BE2C (cell line): ENCODE data around the gene LEKR1.

Experiments used
- DNase-seq: peaks from one replicate; pipeline ENCODE4 v3.0.0-alpha.2; 2020
- H3K27me3 ChIP-seq: fragments of 250-450 bp; sonication (Bioruptor Pico); 2 replicates; pipeline ENCODE4 v1.5.1; 2020; ENCODE audit warnings: mild to moderate bottlenecking
- H3K36me3 ChIP-seq: fragments of 250-450 bp; sonication (Bioruptor Pico); 2 replicates; pipeline ENCODE4 v1.5.1; 2020; ENCODE audit warnings: mild to moderate bottlenecking
- H3K4me1 ChIP-seq: fragments of 250-450 bp; sonication (Bioruptor Pico); 2 replicates; pipeline ENCODE4 v1.5.1; 2020
- H3K4me3 ChIP-seq: 2 replicates; pipeline ENCODE4 v1.5.1; 2011; ENCODE audit warnings: low read depth, low read length
- H3K9me3 ChIP-seq: fragments of 250-450 bp; sonication (Bioruptor Pico); 2 replicates; pipeline ENCODE4 v1.5.1; 2020
- TF ChIP-seq, protein P1 (sequence below): IDR thresholded peaks from 2 replicates; pipeline ENCODE4 v1.5.1; 2012; ENCODE audit warnings: mild to moderate bottlenecking, low read depth, low read length

The LEKR1 gene

DNA sequence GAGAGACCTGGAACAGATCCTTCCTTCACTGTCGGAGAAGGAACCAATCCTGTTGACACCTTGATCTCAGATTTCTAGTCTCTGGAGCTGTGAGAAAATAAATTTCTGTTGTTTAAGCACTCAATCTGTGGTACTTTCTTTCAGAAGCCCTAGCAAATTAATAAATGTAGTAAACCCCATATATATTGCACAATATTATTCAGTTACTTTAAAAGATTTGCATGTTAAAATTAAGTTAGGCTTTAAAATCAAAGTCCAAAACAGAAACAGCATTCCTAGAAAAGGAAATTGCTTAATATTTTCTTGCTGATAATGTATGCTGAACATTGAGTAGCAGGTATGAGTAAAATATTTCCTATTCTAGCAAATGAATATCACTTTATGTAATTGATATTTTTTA lies 113.2 kb downstream of the LEKR1 start:
- DNase-seq = no peak
- Histone ChIP-seq H3K9me3 (no peaks in the 10 kb centered on the region), H3K4me3 (no peak overlapping the region), H3K36me3 (no peaks in the 10 kb centered on the region), H3K4me1 (no peaks in the 10 kb centered on the region), H3K27me3 (peaks cover 2% of the 10 kb centered on the region; the same call in 1 of the 2 replicates)
- TF ChIP-seq, protein P1, sequence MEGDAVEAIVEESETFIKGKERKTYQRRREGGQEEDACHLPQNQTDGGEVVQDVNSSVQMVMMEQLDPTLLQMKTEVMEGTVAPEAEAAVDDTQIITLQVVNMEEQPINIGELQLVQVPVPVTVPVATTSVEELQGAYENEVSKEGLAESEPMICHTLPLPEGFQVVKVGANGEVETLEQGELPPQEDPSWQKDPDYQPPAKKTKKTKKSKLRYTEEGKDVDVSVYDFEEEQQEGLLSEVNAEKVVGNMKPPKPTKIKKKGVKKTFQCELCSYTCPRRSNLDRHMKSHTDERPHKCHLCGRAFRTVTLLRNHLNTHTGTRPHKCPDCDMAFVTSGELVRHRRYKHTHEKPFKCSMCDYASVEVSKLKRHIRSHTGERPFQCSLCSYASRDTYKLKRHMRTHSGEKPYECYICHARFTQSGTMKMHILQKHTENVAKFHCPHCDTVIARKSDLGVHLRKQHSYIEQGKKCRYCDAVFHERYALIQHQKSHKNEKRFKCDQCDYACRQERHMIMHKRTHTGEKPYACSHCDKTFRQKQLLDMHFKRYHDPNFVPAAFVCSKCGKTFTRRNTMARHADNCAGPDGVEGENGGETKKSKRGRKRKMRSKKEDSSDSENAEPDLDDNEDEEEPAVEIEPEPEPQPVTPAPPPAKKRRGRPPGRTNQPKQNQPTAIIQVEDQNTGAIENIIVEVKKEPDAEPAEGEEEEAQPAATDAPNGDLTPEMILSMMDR = no peak

DNA sequence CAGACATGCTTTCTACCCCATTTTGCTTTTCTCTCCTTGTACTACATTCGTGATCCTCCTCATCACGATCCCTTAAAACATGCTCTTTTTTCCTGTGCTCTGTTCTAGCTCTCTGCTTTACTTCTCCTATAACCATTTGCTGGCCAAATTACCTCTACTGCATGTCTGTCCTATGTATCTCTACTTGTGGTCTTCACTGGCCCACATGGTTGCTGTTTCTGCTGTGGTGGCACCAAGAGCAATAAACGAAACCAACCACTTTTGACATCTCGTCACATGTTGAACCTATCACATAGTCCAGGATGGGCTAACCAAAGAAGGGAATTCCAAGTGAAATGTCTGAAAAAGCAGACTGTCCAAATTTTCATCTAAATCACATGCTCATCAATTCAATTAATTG lies 115.2 kb downstream of the LEKR1 start:
- Histone ChIP-seq H3K27me3 (peaks cover 2% of the 10 kb centered on the region; the same call in 1 of the 2 replicates), H3K4me3 (no peak overlapping the region), H3K36me3 (no peaks in the 10 kb centered on the region), H3K4me1 (no peaks in the 10 kb centered on the region), H3K9me3 (no peaks in the 10 kb centered on the region)
- no peak for DNase-seq
- TF ChIP-seq, protein P1 = no peak

DNA sequence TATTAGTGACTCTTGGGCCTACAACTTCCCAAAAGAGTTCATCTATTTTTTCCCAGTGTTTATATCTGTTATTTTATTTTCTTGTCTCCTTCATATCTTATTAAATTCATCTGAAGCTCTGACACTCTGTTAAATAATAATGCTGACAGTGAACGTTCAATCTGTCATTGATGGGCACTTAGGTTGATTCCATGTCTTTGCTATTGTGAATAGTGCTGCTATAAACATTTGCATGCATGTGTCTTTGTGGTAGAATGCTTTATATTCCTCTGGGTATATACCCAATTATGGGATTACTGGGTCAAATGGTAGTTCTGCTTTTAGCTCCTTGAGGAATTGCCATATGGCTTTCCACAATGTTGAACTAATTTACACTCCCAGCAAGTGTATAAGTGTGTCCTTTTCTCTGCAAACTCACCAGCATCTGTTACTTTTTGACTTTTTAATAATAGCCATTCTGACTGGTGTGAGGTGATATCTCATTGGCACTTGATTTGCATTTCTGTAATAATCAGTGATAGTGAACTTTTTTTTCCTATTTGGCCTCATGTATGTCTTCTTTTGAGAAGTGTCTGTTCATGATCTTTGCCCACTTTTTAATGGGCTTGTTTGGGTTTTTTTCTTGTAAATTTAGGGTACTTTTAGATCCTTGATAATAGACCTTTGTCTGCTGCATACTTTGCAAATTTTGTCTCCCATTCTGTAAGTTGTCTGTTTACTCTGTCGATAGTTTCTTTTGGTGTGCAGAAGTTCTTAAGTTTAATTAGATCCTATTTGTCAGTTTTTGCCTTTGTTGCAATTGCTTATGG lies 122.5 kb downstream of the LEKR1 start:
- TF ChIP-seq, protein P1 = no peak
- no peaks in the 10 kb centered on the region for H3K27me3 ChIP-seq
- no peak for DNase-seq
- no peaks in the 10 kb centered on the region for H3K4me1 ChIP-seq
- H3K4me3 ChIP-seq = no peak overlapping the region
- H3K9me3 ChIP-seq = no peaks in the 10 kb centered on the region
- H3K36me3 ChIP-seq = no peaks in the 10 kb centered on the region

DNA sequence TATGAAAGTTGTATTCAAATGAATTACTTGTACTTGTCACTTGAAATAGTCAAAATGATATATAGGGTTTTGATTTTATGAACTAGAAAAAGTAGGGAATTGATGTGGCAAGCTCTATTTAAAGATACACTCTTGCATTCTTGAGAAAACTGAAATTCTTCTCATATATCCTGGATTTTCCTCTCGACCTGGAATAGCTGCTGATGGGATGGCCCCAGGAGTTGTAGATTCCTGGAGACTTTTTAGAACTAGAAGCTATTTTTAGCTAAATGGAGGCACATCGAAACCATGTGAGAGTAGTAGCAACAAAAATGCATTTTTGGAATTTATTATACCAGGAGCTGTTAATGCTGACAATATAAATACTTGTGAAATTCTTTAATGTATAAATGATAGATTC lies 125.9 kb downstream of the LEKR1 start:
- Histone ChIP-seq H3K36me3 (no peaks in the 10 kb centered on the region), H3K4me3 (no peak overlapping the region), H3K27me3 (no peaks in the 10 kb centered on the region), H3K9me3 (no peaks in the 10 kb centered on the region), H3K4me1 (no peaks in the 10 kb centered on the region)
- TF ChIP-seq, protein P1 = no peak
- no peak for DNase-seq

DNA sequence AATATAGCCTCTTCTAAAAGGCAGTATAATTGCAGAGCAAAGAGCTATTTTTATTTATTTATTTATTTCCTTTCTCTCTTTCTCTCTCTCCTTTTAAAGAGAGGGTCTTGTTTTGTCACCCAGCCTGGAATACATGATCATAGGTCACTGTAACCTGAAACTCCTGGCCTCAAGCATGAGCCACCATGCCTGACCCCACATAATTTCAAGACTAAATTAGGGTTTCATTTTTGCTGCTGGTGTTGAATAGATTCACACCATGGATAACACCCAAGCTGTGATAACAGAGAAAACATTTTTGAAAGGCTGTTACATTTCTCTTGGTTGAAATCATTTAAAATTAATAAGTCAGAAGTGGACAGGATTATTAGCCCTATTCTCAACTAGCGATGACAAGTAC lies 131.6 kb downstream of the LEKR1 start:
- Histone ChIP-seq H3K4me1 (no peaks in the 10 kb centered on the region), H3K4me3 (no peak overlapping the region), H3K27me3 (no peaks in the 10 kb centered on the region), H3K9me3 (no peaks in the 10 kb centered on the region), H3K36me3 (no peaks in the 10 kb centered on the region)
- TF ChIP-seq, protein P1 = no peak
- no peak for DNase-seq

DNA sequence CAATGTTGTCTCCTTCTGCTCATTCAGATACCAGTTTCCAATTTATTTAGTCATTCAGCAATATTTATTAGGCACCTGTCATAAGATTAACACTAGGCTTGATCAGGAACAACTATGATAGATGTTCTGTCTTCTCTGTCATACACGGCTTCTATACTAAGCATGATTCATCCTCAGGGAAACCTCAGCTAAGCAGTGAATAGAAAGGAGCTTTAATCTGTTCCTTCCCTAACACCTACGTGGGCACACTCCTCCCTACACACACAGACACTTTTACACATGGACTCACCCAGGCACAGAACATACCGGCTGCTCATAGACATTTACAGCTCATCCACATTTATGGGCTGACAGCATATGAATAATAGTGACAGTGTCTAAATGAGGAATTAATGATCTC lies 136.9 kb downstream of the LEKR1 start:
- no peaks in the 10 kb centered on the region for H3K27me3 ChIP-seq
- H3K4me3 ChIP-seq = no peak overlapping the region
- no peaks in the 10 kb centered on the region for H3K9me3 ChIP-seq
- no peaks in the 10 kb centered on the region for H3K36me3 ChIP-seq
- H3K4me1 ChIP-seq = no peaks in the 10 kb centered on the region
- DNase-seq = no peak
- TF ChIP-seq, protein P1 = no peak
